Measurements from ENCODE around the gene RREB1.

- TF ChIP-seq CTCF (IDR thresholded peaks at IDR 0.05) (no peak), POLR2A (IDR thresholded peaks at IDR 0.05) (no peak)
These were observed 68.4 kb downstream of the RREB1 start for GRCh38 chr6:7176208-7176607.

All from lower leg skin (tissue), 3 donors.